Measurements from ENCODE around the gene UBE2K. TPM values are rescaled to one million over a fixed set of nuclear protein-coding genes. Genes with fewer than 3 reads are reported as not detected.

Gene UBE2K
- total and polyA plus RNA-seq, 2 of the 13 experiments (the other 11 are each of a cell fraction or from before 2014, with no cell fraction given) = 36.2 to 81.0 TPM

DNA sequence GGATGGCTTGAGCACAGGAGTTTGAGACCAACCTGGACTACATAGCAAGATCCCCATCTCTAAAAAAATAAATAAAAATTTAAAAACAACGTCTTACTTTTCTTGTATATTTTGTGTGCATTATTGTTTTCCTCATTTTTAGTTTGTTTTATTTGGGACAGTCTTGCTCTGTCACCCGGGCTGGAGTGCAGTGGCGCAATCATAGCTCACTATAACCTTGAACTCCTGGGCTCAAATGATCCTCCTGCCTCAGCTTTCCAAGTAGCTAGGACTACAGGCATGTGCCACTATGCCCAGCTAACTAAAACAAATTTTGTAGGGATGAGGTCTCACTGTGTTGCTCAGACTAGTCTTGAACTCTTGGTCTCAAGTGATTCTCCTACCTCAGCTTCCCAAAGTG, 49.7 kb upstream of the UBE2K start (continued):
- TF ChIP-seq CREM (IDR thresholded peaks at IDR 0.05) (0 out of 2 replicates have a peak, but pooled peaks have one; percentile 23), CREM (CRISPR knock-in tag; IDR thresholded peaks at IDR 0.05) (no peak), U2AF1 (optimal IDR thresholded peaks at IDR 0.05; ENCODE audit: low read depth, low read length) (no peak), JDP2 (CRISPR knock-in tag; IDR thresholded peaks at IDR 0.05; ENCODE audit: borderline replicate concordance) (no peak), MIXL1 (CRISPR knock-in tag; IDR thresholded peaks at IDR 0.05) (0 out of 2 replicates have a peak, but pooled peaks have one; percentile 22), ZNF552 (CRISPR knock-in tag; IDR thresholded peaks at IDR 0.05; ENCODE audit: borderline replicate concordance) (no peak), ISX (CRISPR knock-in tag; conservative IDR thresholded peaks at IDR 0.05) (no peak)
- TF ChIP-seq, protein P1, sequence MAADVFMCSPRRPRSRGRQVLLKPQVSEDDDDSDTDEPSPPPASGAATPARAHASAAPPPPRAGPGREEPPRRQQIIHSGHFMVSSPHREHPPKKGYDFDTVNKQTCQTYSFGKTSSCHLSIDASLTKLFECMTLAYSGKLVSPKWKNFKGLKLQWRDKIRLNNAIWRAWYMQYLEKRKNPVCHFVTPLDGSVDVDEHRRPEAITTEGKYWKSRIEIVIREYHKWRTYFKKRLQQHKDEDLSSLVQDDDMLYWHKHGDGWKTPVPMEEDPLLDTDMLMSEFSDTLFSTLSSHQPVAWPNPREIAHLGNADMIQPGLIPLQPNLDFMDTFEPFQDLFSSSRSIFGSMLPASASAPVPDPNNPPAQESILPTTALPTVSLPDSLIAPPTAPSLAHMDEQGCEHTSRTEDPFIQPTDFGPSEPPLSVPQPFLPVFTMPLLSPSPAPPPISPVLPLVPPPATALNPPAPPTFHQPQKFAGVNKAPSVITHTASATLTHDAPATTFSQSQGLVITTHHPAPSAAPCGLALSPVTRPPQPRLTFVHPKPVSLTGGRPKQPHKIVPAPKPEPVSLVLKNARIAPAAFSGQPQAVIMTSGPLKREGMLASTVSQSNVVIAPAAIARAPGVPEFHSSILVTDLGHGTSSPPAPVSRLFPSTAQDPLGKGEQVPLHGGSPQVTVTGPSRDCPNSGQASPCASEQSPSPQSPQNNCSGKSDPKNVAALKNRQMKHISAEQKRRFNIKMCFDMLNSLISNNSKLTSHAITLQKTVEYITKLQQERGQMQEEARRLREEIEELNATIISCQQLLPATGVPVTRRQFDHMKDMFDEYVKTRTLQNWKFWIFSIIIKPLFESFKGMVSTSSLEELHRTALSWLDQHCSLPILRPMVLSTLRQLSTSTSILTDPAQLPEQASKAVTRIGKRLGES (CRISPR knock-in tag; IDR thresholded peaks at IDR 0.05; ENCODE audit: borderline replicate concordance) = no peak
- TF ChIP-seq, protein P2, sequence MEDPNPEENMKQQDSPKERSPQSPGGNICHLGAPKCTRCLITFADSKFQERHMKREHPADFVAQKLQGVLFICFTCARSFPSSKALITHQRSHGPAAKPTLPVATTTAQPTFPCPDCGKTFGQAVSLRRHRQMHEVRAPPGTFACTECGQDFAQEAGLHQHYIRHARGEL (CRISPR knock-in tag; IDR thresholded peaks at IDR 0.05) = no peak
- TF ChIP-seq, protein P3, sequence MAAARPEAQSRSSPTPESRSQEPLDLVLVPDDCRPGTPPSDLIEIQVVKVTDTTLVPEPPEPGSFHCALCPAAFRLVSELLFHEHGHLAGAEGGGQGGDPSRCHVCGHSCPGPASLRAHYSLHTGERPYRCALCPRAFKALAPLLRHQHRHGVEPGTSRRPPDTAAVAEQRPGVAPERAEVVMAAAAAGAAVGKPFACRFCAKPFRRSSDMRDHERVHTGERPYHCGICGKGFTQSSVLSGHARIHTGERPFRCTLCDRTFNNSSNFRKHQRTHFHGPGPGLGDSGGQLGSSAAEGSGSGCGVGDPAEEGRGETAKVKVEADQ (CRISPR knock-in tag; IDR thresholded peaks at IDR 0.05; ENCODE audit: borderline replicate concordance) = no peak
- TF ChIP-seq, protein P4, sequence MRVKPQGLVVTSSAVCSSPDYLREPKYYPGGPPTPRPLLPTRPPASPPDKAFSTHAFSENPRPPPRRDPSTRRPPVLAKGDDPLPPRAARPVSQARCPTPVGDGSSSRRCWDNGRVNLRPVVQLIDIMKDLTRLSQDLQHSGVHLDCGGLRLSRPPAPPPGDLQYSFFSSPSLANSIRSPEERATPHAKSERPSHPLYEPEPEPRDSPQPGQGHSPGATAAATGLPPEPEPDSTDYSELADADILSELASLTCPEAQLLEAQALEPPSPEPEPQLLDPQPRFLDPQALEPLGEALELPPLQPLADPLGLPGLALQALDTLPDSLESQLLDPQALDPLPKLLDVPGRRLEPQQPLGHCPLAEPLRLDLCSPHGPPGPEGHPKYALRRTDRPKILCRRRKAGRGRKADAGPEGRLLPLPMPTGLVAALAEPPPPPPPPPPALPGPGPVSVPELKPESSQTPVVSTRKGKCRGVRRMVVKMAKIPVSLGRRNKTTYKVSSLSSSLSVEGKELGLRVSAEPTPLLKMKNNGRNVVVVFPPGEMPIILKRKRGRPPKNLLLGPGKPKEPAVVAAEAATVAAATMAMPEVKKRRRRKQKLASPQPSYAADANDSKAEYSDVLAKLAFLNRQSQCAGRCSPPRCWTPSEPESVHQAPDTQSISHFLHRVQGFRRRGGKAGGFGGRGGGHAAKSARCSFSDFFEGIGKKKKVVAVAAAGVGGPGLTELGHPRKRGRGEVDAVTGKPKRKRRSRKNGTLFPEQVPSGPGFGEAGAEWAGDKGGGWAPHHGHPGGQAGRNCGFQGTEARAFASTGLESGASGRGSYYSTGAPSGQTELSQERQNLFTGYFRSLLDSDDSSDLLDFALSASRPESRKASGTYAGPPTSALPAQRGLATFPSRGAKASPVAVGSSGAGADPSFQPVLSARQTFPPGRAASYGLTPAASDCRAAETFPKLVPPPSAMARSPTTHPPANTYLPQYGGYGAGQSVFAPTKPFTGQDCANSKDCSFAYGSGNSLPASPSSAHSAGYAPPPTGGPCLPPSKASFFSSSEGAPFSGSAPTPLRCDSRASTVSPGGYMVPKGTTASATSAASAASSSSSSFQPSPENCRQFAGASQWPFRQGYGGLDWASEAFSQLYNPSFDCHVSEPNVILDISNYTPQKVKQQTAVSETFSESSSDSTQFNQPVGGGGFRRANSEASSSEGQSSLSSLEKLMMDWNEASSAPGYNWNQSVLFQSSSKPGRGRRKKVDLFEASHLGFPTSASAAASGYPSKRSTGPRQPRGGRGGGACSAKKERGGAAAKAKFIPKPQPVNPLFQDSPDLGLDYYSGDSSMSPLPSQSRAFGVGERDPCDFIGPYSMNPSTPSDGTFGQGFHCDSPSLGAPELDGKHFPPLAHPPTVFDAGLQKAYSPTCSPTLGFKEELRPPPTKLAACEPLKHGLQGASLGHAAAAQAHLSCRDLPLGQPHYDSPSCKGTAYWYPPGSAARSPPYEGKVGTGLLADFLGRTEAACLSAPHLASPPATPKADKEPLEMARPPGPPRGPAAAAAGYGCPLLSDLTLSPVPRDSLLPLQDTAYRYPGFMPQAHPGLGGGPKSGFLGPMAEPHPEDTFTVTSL (CRISPR knock-in tag; IDR thresholded peaks at IDR 0.05; ENCODE audit: borderline replicate concordance) = peak; percentile 60; the same call in 1 of the 2 replicates
- TF ChIP-seq, protein P5, sequence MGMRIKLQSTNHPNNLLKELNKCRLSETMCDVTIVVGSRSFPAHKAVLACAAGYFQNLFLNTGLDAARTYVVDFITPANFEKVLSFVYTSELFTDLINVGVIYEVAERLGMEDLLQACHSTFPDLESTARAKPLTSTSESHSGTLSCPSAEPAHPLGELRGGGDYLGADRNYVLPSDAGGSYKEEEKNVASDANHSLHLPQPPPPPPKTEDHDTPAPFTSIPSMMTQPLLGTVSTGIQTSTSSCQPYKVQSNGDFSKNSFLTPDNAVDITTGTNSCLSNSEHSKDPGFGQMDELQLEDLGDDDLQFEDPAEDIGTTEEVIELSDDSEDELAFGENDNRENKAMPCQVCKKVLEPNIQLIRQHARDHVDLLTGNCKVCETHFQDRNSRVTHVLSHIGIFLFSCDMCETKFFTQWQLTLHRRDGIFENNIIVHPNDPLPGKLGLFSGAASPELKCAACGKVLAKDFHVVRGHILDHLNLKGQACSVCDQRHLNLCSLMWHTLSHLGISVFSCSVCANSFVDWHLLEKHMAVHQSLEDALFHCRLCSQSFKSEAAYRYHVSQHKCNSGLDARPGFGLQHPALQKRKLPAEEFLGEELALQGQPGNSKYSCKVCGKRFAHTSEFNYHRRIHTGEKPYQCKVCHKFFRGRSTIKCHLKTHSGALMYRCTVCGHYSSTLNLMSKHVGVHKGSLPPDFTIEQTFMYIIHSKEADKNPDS (CRISPR knock-in tag; IDR thresholded peaks at IDR 0.05) = no peak
- TF ChIP-seq, protein P6, sequence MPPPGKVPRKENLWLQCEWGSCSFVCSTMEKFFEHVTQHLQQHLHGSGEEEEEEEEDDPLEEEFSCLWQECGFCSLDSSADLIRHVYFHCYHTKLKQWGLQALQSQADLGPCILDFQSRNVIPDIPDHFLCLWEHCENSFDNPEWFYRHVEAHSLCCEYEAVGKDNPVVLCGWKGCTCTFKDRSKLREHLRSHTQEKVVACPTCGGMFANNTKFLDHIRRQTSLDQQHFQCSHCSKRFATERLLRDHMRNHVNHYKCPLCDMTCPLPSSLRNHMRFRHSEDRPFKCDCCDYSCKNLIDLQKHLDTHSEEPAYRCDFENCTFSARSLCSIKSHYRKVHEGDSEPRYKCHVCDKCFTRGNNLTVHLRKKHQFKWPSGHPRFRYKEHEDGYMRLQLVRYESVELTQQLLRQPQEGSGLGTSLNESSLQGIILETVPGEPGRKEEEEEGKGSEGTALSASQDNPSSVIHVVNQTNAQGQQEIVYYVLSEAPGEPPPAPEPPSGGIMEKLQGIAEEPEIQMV (CRISPR knock-in tag; IDR thresholded peaks at IDR 0.05; ENCODE audit: low read depth) = no peak
- TF ChIP-seq, protein P7, sequence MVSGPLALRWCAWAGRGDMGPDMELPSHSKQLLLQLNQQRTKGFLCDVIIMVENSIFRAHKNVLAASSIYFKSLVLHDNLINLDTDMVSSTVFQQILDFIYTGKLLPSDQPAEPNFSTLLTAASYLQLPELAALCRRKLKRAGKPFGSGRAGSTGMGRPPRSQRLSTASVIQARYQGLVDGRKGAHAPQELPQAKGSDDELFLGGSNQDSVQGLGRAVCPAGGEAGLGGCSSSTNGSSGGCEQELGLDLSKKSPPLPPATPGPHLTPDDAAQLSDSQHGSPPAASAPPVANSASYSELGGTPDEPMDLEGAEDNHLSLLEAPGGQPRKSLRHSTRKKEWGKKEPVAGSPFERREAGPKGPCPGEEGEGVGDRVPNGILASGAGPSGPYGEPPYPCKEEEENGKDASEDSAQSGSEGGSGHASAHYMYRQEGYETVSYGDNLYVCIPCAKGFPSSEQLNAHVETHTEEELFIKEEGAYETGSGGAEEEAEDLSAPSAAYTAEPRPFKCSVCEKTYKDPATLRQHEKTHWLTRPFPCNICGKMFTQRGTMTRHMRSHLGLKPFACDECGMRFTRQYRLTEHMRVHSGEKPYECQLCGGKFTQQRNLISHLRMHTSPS (CRISPR knock-in tag; IDR thresholded peaks at IDR 0.05; ENCODE audit: low read depth) = peak; percentile 65

All from HepG2 (cell line).